Chondrocyte (in vitro differentiated cells): ENCODE measurements around the gene SMURF2. TPM values are rescaled to one million over a fixed set of nuclear protein-coding genes. Genes with fewer than 3 reads are reported as not detected.

Experiments used
- DNase-seq: peaks from one replicate; pipeline ENCODE4 v3.0.0; 2021; ENCODE audit warnings: mixed read lengths, low spot score
- H3K27ac Mint-ChIP-seq: one replicate; pipeline ENCODE4 v1.8.0; 2021; ENCODE audit warnings: mild to moderate bottlenecking, moderate library complexity, mixed read lengths; ENCODE audit not compliant: unreplicated experiment
- H3K27me3 Mint-ChIP-seq: 2 replicates; pipeline ENCODE4 v1.8.0; 2021; ENCODE audit warnings: low read depth, mixed read lengths
- H3K36me3 Mint-ChIP-seq: 2 replicates; pipeline ENCODE4 v1.8.0; 2021; ENCODE audit warnings: low read depth, mixed read lengths
- H3K4me1 Mint-ChIP-seq: 2 replicates; pipeline ENCODE4 v1.8.0; 2021; ENCODE audit warnings: low read depth, mild to moderate bottlenecking, mixed read lengths
- H3K4me3 Mint-ChIP-seq: one replicate; pipeline ENCODE4 v1.8.0; 2021; ENCODE audit warnings: mild to moderate bottlenecking, moderate library complexity, mixed read lengths; ENCODE audit not compliant: unreplicated experiment
- H3K9me3 Mint-ChIP-seq: 2 replicates; pipeline ENCODE4 v1.8.0; 2021; ENCODE audit warnings: low read depth, mixed read lengths
- CTCF ChIP-seq: fragments of 200-600 bp; sonication (generic); IDR thresholded peaks from 2 replicates; pipeline ENCODE4 v1.5.0; 2021; ENCODE audit warnings: antibody characterized with exemption, mild to moderate bottlenecking, moderate library complexity
- total RNA-seq: library from RNA; stranded (reverse); gene quantifications from 3 replicates; pipeline ENCODE4 v1.2.1, GENCODE V29; 2021

Gene SMURF2
- total RNA-seq, 1 donor from 2014 or later, result 36.2 TPM

DNA sequence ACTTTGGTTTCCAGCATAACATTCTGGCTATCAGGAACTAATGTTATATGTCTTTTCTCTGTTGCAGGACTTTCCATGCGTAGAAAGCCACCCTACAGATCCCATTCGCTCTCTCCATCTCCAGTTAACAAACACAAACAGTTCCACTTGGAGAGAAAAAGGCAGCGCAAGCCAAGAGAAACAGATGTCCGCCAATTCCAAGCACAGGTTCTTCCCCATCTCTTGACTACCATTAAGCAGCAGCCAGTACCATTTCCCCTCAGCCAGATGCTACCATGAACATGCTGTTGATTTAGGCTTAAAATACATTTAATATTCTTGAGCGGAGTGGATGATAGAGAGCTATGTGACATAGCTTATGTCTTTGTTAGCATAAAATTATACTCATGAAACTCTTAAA, 132.9 kb downstream of the SMURF2 start:
- no peak for TF ChIP-seq CTCF
- Mint-ChIP-seq H3K9me3 (no peaks in the 10 kb centered on the region), H3K4me1 (peaks cover 22% of the 10 kb centered on the region), H3K27me3 (no peaks in the 10 kb centered on the region), H3K4me3 (no peak overlapping the region), H3K36me3 (peaks cover 41% of the 10 kb centered on the region), H3K27ac (no peak overlapping the region)
- DNase-seq, result no peak

DNA sequence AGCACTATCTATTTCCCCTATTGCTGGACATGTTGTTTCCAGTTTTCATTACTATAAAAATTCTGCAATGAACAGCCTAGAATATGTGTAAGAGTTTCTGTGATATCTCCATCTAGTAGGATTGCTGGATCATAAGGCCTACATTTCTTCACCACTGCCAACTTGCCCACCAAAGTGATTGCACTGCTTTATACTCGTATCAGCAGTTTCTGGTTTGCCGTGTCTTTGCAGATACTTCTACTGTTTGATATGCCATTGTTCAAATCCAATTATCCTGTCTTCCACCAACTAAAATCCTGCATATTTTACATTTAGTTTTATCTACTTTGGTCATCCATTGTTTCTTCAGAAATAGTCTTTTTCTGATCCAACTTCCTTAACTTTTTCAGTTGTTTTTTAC, 134.2 kb downstream of the SMURF2 start:
- H3K27me3 Mint-ChIP-seq, result no peaks in the 10 kb centered on the region
- no peak overlapping the region for H3K27ac Mint-ChIP-seq
- no peak for DNase-seq
- H3K36me3 Mint-ChIP-seq, result peaks cover 42% of the 10 kb centered on the region
- H3K4me1 Mint-ChIP-seq, result peaks cover 22% of the 10 kb centered on the region
- H3K9me3 Mint-ChIP-seq, result no peaks in the 10 kb centered on the region
- no peak overlapping the region for H3K4me3 Mint-ChIP-seq
- no peak for TF ChIP-seq CTCF

DNA sequence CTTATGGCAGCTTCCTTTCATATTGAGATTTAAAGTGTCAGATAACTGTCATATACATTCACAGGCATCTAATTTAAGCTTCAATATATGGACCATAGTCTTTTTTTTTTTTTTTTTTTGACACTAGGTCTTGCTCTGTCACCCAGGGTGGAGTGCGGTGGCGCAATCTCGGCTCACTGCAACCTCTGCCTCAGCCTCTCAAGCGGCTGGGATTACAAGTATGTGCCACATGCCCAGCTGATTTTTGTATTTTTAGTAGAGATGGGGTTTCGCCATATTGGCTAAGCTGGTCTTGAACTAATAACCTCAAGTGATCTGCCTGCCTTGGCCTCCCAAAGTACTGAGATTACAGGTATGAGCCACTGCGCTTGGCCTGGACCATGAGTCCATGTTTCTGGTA, 141.7 kb downstream of the SMURF2 start:
- no peaks in the 10 kb centered on the region for H3K9me3 Mint-ChIP-seq
- TF ChIP-seq CTCF, result no peak
- H3K27me3 Mint-ChIP-seq, result no peaks in the 10 kb centered on the region
- peaks cover 27% of the 10 kb centered on the region for H3K36me3 Mint-ChIP-seq
- H3K27ac Mint-ChIP-seq, result no peak overlapping the region
- H3K4me1 Mint-ChIP-seq, result peaks cover under 1% of the 10 kb centered on the region
- H3K4me3 Mint-ChIP-seq, result no peak overlapping the region
- no peak for DNase-seq

GRCh38 chr17:64519601-64520000, 142.5 kb downstream of the SMURF2 start:
- peaks cover 30% of the 10 kb centered on the region for H3K36me3 Mint-ChIP-seq
- DNase-seq, result no peak
- H3K4me1 Mint-ChIP-seq, result peaks cover 2% of the 10 kb centered on the region
- TF ChIP-seq CTCF, result no peak
- no peaks in the 10 kb centered on the region for H3K27me3 Mint-ChIP-seq
- H3K27ac Mint-ChIP-seq, result no peak overlapping the region
- H3K4me3 Mint-ChIP-seq, result no peak overlapping the region
- no peaks in the 10 kb centered on the region for H3K9me3 Mint-ChIP-seq

GRCh38 chr17:64515829-64516228, 146.3 kb downstream of the SMURF2 start:
- DNase-seq, result no peak
- TF ChIP-seq CTCF, result no peak
- Mint-ChIP-seq H3K27me3 (no peaks in the 10 kb centered on the region), H3K9me3 (no peaks in the 10 kb centered on the region), H3K4me3 (no peak overlapping the region), H3K4me1 (peaks cover 2% of the 10 kb centered on the region), H3K27ac (no peak overlapping the region), H3K36me3 (peaks cover 33% of the 10 kb centered on the region)
